HT1080 (cell line): Measurements from ENCODE around the gene RABGAP1L. TPM values are rescaled to one million over a fixed set of nuclear protein-coding genes. Genes with fewer than 3 reads are reported as not detected.

Experiments used
- DNase-seq: peaks from one replicate; pipeline ENCODE4 v3.0.0-alpha.2; 2015; ENCODE audit warnings: low read depth
- total RNA-seq: library from RNA; depleted of rRNA; stranded (reverse); fragments of >200 nt; shearing (Covaris generic); gene quantifications from 2 replicates; pipeline ENCODE4 v1.2.3, GENCODE V29; 2014

The RABGAP1L gene
- total RNA-seq, 1 experiment from 2014 or later: 9.1 TPM

- no peak for DNase-seq
Measured at GRCh38 chr1:174197088-174197487, 37.8 kb downstream of the RABGAP1L start.

- DNase-seq: no peak
Measured at GRCh38 chr1:174197547-174197946, 38.2 kb downstream of the RABGAP1L start.

GRCh38 chr1:174198202-174198601 is 38.9 kb downstream of the RABGAP1L start:
- no peak for DNase-seq

- DNase-seq: no peak
Measured at GRCh38 chr1:174200746-174201145, 41.4 kb downstream of the RABGAP1L start.

GRCh38 chr1:174204697-174205308 is 45.5 kb downstream of the RABGAP1L start:
- DNase-seq: no peak

- peak; percentile 38 for DNase-seq
Measured at GRCh38 chr1:174206148-174206836, 47.0 kb downstream of the RABGAP1L start.

- no peak for DNase-seq
Measured at GRCh38 chr1:174209347-174210187, 50.2 kb downstream of the RABGAP1L start.

- no peak for DNase-seq
Measured at GRCh38 chr1:174211486-174211885, 52.2 kb downstream of the RABGAP1L start.

GRCh38 chr1:174215766-174216165 is 56.4 kb downstream of the RABGAP1L start:
- DNase-seq: no peak

- no peak for DNase-seq
Measured at GRCh38 chr1:174217248-174217647, 57.9 kb downstream of the RABGAP1L start.

- DNase-seq: peak; percentile 39
Measured at GRCh38 chr1:174217787-174218574, 58.7 kb downstream of the RABGAP1L start.

GRCh38 chr1:174218983-174219382 is 59.7 kb downstream of the RABGAP1L start:
- DNase-seq: no peak

- no peak for DNase-seq
Measured at GRCh38 chr1:174219606-174220370, 60.5 kb downstream of the RABGAP1L start.

- no peak for DNase-seq
Measured at GRCh38 chr1:174221681-174222080, 62.4 kb downstream of the RABGAP1L start.

GRCh38 chr1:174222166-174222949 is 63.0 kb downstream of the RABGAP1L start:
- DNase-seq: peak; percentile 63

- DNase-seq: no peak
Measured at GRCh38 chr1:174224641-174225040, 65.3 kb downstream of the RABGAP1L start.

GRCh38 chr1:174225499-174226204 is 66.3 kb downstream of the RABGAP1L start:
- no peak for DNase-seq

- no peak for DNase-seq
Measured at GRCh38 chr1:174230399-174230798, 71.1 kb downstream of the RABGAP1L start.

- no peak for DNase-seq
Measured at GRCh38 chr1:174232761-174233160, 73.4 kb downstream of the RABGAP1L start.
